Erythroblast (primary cell): ENCODE results near the gene UFC1.

Experiments used
- DNase-seq, 2 experiments: peaks; one replicate each; lab custom pipeline; 2025; lab: John Stamatoyannopoulos, UW
- GATA1 ChIP-seq: IDR thresholded peaks from 2 replicates; pipeline ENCODE4 v1.6.1; 2011; ENCODE audit warnings: low read depth, mild to moderate bottlenecking, control low read depth, low read length, moderate library complexity
- POLR2A ChIP-seq: IDR thresholded peaks from 2 replicates; pipeline ENCODE4 v1.6.1; 2011; ENCODE audit warnings: mild to moderate bottlenecking, low read length

The UFC1 gene

DNA sequence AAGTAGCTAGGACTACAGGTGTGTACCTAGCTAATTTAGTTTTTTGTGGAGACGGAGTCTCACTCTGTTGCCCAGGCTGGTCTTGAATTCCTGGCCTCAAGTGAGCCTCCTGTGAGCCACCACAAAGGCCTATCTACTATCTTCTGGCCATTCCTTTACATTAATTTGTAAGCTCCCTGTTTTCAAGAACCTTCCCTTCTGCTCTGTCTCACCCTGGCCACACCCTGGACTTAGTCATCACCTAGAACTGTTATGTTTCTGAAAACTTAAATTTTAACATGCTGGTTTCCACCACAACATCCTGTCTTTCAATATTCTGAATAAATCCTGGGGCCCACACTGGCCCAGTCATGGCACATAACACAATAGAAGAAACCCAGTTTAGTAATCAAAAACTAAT, 28.4 kb downstream of the UFC1 start:
- TF ChIP-seq POLR2A (no peak), GATA1 (no peak)
- DNase-seq = peak; percentile 19 to 57

DNA sequence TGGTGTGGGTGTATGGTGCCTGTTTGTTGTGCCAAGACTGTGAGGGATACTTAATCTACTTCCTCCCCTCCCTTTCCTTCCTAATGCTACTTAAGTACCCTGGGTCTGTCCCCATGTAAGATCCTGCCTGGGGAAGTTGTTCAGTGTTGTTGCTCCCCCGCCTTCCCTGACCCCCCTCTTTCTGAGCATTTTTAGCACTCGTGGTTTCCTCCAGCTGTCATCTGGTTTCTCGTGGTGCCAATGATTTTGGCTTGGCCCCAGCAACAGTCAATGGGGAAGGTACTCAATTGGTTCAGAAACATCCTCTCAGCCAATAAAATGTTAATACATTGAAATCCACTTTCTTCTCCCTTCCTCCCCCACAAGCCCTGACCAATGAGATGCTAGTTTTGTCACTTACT, 31.5 kb downstream of the UFC1 start:
- TF ChIP-seq POLR2A (no peak), GATA1 (no peak)
- DNase-seq = peak; percentile 22 to 34

DNA sequence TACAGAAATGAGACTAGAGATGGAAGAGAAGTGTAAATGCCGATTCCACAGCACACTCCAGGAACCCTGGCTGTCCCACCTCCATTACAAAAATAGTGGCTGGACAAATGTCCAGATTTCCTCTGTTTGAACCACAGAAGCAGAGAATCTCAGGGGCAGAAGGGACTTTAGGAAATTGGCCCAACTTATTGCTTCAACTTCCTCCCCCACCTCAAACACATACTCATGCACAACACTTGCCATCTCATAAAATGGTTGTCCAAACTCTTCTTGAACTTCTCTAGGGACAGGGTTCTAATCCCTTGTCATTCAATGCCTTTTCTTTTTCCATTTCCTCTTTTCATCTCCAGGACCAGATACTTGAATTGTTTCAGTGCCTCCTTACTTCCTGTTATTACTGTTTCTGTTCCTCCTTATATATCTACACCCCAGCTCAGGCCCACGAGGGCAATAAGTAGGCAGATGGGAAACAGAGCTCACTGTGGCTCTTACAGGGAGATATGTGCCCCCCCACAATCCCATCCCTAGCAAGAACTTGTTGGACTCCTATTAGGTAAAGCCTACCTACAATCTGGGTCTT, 32.0 kb downstream of the UFC1 start:
- no peak for DNase-seq
- no peak for TF ChIP-seq POLR2A
- TF ChIP-seq GATA1 = no peak

DNA sequence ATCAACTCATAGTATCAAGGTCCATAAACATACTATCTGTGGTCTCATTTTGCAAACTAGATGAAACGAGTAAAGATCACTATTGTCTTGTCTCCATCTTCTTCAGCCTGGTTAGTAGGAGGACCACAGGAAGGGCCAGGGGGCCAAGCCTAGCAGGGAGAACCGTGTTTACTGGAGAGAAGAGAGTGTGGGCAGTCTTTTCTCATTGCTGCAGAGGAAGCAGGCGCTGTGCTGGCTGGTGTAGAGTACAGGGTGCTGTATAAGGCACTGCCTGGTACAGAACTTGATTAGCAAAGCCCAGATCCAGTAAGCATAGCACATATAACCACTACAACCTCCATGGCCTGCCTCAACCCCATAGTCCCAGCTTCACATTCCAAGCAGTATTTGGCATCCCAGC, 33.5 kb downstream of the UFC1 start:
- TF ChIP-seq GATA1 (no peak), POLR2A (no peak)
- DNase-seq = no peak

DNA sequence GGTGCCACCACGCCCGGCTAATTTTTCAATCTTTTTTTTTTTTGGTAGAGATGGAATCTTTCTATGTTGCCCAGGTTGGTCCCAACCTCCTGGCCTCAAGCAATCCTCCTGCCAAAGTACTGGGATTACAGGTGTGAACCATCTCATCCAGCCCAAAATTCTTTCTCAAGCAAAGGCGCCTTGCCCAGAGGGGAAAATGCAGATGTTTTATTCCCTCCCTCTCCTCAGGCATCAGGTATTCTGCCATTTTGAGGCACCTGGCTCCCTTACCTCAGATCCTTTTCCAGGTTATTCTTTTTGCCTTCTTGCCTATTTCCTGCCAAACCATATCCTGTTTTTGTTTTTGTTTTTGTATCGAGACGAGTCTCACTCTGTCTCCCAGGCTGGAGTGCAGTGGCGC, 34.6 kb downstream of the UFC1 start:
- no peak for DNase-seq
- TF ChIP-seq POLR2A = no peak
- no peak for TF ChIP-seq GATA1

DNA sequence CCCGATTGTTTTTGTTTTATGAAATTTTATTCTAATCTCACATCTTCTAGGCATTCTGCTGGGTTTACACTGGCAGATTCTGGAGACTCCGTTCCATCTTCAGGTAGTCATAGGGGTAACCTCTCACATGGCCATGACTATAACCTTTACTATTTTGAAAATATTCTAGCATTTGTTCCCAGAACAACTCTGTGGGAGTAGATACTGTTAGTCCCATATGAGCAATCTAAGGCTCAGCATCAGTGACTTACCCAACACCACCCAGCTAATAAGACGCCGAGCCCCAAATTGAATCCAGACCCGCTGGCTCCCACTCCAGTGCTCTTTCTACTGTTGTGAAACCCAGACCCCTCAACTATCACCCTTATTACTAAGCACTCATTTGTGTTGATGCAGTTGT, 35.3 kb downstream of the UFC1 start:
- TF ChIP-seq POLR2A (no peak), GATA1 (no peak)
- DNase-seq = no peak

DNA sequence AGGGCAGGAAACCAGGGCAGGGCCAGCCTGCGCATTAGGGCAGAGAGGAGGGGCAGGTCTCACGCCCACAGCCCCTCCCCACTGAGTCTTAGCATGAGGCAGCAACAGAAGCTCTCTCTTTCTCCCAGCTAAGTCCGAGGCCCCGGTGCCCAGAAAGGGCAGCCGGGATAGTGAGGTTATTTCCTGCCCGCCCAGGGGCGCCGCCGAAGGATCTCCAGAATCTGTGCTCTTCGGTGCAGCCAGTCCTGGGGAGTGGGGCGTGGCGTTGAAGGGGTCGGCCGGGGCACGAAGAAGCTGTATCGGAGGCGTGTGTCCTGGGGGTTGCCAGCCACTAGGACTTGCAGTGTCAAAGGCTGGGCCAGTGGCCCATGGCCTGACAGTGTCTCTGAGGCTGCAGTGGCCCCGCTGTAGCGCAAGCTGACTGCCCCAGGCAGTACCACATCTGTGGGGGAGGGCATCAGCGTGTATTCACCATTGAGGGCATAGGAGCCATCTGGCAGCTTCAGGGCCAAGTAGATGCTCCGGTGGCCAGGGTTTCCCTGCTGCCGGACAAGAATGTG, 37.3 kb downstream of the UFC1 start:
- TF ChIP-seq POLR2A (no peak), GATA1 (no peak)
- no peak for DNase-seq

DNA sequence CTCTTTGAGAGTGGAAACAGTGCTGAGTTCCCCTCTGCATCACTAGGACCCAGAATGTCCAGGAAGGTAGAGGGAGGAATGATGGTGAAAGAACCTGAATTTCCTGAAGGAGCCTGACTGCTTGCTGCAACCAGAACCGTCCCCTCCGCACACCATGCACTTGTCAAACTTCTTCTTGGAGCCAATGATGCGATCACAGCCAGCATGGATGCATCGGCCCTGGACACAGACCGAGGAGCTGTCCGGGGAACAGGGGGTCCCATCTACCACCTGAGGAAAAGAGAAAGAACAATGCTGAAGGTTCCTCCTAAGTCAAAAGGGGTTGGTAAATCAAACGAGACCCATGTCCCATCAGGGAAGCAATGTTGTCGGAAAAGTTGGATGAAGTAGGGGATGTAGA, 38.2 kb downstream of the UFC1 start:
- DNase-seq = no peak
- TF ChIP-seq GATA1 = no peak
- no peak for TF ChIP-seq POLR2A

DNA sequence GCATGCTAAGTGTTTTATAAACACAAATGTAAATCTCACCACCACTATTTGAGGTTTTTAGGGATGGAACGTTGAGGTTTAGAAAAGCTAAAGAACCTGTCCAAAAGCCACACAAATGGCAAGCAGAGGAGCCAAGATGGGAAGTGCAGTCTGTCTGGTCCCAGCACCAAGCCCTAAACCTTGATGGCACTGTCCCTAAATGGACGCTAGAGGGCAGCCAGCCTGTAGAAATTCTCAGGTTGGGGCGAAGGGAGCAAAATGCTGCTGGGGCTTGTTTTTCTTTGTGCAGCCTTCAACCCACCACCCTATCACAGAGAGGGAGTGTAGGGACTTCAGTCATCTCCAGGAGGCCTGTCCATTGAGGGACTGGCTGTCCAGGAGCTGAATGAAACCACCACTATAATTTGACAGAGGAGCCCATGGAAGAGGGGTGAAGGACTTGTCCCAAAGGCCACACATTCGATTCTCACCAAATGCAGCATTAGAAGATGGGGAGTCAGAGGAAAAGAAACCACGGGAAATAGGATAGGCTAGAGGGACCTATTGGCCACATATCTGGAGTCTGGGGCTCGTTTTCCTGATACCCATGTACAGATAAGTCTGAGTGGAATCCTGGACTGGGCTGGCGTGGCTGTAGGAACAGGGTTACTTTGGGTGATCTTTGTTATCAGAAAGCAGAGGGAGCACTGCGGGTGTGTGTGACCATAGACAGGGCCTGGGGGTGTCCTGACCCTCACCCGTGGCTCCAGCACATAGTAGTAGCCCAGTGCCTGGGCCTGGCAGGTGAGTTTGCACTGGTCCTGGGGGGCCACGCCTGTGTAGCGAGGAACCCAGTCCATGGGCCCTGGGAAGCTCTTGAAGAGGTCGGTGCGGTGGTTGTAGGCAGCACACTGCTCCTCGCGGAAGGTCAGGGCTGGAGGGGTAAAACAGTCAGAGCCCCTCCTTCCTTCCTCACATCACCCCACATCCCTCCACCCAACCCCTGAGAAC, 39.0 kb downstream of the UFC1 start:
- DNase-seq = peak; percentile 81 to 88
- no peak for TF ChIP-seq GATA1
- TF ChIP-seq POLR2A = no peak

DNA sequence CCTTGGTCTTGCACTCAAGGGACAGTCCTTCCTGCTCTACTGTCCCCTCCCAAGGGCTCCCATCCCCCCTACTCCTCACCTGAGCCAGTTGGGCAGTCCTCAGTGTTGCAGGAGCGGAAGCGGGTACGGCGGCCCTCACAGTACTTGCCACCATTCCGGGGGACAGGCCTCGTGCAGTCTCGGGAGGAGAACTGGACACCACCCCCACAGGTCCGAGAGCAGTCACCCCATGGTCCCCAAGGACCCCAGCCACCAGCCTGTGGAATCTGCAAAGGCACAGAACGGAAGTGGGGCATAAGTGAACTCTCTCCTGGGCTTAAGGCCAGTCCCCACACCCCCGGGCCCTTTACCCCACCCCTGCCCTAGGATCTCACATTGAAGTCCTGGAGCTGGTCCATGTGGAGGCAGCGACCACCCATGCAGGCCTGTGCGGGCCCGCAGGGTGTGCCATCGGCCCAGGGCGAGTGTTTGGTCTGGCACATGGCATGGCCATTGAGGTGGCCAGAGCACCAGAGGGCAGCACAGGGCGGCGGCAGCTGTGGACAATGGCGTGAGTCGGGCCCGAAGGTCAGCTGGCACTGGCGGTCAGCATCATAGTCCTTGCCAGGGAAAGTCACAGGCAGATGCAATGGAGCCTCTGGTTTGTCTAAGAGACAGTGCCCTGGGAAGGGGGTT, 39.9 kb downstream of the UFC1 start:
- no peak for DNase-seq

DNA sequence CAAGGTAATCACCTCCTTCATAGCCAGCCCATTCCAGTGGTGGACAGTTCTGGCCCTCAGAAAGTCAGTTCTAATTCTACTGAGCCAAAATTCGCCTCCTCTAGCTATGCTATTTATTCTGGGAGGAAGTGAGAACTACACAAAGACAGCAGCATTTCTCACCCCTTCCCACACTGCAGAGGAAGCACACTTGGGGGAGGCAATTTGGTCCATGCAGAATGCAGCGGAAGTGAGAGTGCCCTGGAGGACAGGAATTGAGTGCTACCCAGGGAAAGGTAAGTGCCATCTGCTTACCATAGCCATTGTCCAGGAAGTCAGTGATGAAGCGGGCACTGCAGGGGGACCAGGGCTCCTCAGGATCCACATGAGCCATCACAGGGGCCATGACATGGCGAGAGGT, 41.4 kb downstream of the UFC1 start:
- TF ChIP-seq GATA1 = no peak
- TF ChIP-seq POLR2A = no peak

More for the DNA sequence above, 39.9 kb downstream of the UFC1 start:
- TF ChIP-seq POLR2A (no peak), GATA1 (no peak)

DNA sequence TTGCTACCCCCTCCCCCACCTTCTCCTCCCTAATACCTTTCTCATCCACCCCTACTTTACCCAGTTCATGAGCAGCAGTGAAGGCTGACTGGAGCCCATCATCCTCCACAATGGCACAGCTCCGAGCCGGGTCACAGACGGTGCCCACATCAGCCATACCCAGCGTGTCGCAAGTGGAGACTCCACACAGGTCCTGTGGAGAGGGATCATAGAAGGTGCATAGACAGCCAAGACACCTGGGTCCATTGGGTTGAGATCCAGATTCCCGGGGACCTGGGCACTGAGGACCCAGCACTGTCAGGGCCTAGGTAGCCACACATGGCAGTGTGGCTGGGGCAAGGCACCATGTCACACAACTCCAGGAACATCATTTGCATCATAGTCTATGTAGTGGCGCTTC, 42.3 kb downstream of the UFC1 start:
- TF ChIP-seq POLR2A (no peak), GATA1 (no peak)
- DNase-seq = no peak

More for the DNA sequence above, 41.4 kb downstream of the UFC1 start:
- no peak for DNase-seq
